Measurements from ENCODE around the gene PON3. TPM values are rescaled to one million over a fixed set of nuclear protein-coding genes. Genes with fewer than 3 reads are reported as not detected.

Gene PON3
- total and polyA plus RNA-seq, 2 of the 13 experiments (the other 11 are each of a cell fraction or from before 2014, with no cell fraction given) = 23.6 to 37.8 TPM

- BruUV-seq (replicated peaks) = no TSS peak
- H3K4me3 ChIP-seq (replicated peaks in 1 of 3; ENCODE audit: insufficient read depth in 1 of 3, low read depth in 2 of 3, low read length in 3 of 3) = no peak overlapping the region
- no peaks in the 10 kb centered on the region for H3K9me3 ChIP-seq (ENCODE audit: low read length)
- H3K36me3 ChIP-seq (replicated peaks in 1 of 2; ENCODE audit: control insufficient read depth in 1 of 2, insufficient read depth in 2 of 2, low read length in 2 of 2) = no peaks in the 10 kb centered on the region
- no peak overlapping the region for H3K4me2 ChIP-seq (ENCODE audit: low read depth, low read length)
- intact Hi-C loops (cut with micrococcal nuclease; ENCODE audit: unreplicated experiment) = no loop called here
- CTCF ChIA-PET (ENCODE audit: low intra/inter-chr PET ratio, low total read pairs) = no interaction called here
- ATAC-seq = no peak
- H2AFZ ChIP-seq (ENCODE audit: low read length) = no peak overlapping the region
- WGBS (ENCODE audit: low lambda C conversion rate) = 92% methylated on average over 2 of the region's 2 CpGs
- no peak for DNase-seq (ENCODE audit: low spot score)
- H3K27ac ChIP-seq (ENCODE audit: extremely low read length, insufficient read depth, low read length) = no peak overlapping the region
- H3K4me1 ChIP-seq (ENCODE audit: insufficient read depth, low read length) = peaks cover 54% of the 10 kb centered on the region
- no peaks in the 10 kb centered on the region for H3K27me3 ChIP-seq (ENCODE audit: control insufficient read depth in 1 of 2, insufficient read depth in 2 of 2, low read length in 2 of 2)
- in situ Hi-C loops (cut with HindIII; ENCODE audit: extremely low pct_ligation_motif_present, low pct_unique_long_range_greater_than_20kb) = loop anchor here (5.0 kb wide), 1 partner anchor 33 kb away; no protein-coding TSS in a partner anchor
- no peak overlapping the region for H3K9ac ChIP-seq (ENCODE audit: insufficient read depth, low read depth, low read length)
- no peaks in the 10 kb centered on the region for H3K79me2 ChIP-seq (ENCODE audit: insufficient read depth, low read length)
- no peak for FAIRE-seq
- H4K20me1 ChIP-seq (ENCODE audit: insufficient read depth, low read length) = no peaks in the 10 kb centered on the region; the same call in 1 of the 2 replicates
- POLR2A ChIA-PET = interaction anchor here (1.6 kb wide), 2 partner anchors 10 to 48 kb away, joined by 3 to 6 read pairs; partner anchors contain the start of gene PON2
- TF ChIP-seq TARDBP (CRISPR knock-in tag; IDR thresholded peaks at IDR 0.05) = no peak
- TF ChIP-seq, protein P1, sequence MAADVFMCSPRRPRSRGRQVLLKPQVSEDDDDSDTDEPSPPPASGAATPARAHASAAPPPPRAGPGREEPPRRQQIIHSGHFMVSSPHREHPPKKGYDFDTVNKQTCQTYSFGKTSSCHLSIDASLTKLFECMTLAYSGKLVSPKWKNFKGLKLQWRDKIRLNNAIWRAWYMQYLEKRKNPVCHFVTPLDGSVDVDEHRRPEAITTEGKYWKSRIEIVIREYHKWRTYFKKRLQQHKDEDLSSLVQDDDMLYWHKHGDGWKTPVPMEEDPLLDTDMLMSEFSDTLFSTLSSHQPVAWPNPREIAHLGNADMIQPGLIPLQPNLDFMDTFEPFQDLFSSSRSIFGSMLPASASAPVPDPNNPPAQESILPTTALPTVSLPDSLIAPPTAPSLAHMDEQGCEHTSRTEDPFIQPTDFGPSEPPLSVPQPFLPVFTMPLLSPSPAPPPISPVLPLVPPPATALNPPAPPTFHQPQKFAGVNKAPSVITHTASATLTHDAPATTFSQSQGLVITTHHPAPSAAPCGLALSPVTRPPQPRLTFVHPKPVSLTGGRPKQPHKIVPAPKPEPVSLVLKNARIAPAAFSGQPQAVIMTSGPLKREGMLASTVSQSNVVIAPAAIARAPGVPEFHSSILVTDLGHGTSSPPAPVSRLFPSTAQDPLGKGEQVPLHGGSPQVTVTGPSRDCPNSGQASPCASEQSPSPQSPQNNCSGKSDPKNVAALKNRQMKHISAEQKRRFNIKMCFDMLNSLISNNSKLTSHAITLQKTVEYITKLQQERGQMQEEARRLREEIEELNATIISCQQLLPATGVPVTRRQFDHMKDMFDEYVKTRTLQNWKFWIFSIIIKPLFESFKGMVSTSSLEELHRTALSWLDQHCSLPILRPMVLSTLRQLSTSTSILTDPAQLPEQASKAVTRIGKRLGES (CRISPR knock-in tag; IDR thresholded peaks at IDR 0.05; ENCODE audit: borderline replicate concordance) = no peak
- no peak for TF ChIP-seq LCORL (IDR thresholded peaks at IDR 0.05)
- no peak for TF ChIP-seq LCORL (CRISPR knock-in tag; IDR thresholded peaks at IDR 0.05)
- no peak for TF ChIP-seq ZNF616 (CRISPR knock-in tag; IDR thresholded peaks at IDR 0.05; ENCODE audit: low read depth)
- TF ChIP-seq NFE2L1 (CRISPR knock-in tag; IDR thresholded peaks at IDR 0.05; ENCODE audit: borderline replicate concordance) = no peak
- TF ChIP-seq BATF2 (CRISPR knock-in tag; IDR thresholded peaks at IDR 0.05) = no peak
- TF ChIP-seq ZBTB3 (CRISPR knock-in tag; IDR thresholded peaks at IDR 0.05; ENCODE audit: borderline replicate concordance, low read depth) = no peak
- TF ChIP-seq ZNF737 (CRISPR knock-in tag; IDR thresholded peaks at IDR 0.05; ENCODE audit: borderline replicate concordance) = no peak
- TF ChIP-seq ZIK1 (CRISPR knock-in tag; IDR thresholded peaks at IDR 0.05; ENCODE audit: borderline replicate concordance, low read depth) = no peak
- TF ChIP-seq, protein P2, sequence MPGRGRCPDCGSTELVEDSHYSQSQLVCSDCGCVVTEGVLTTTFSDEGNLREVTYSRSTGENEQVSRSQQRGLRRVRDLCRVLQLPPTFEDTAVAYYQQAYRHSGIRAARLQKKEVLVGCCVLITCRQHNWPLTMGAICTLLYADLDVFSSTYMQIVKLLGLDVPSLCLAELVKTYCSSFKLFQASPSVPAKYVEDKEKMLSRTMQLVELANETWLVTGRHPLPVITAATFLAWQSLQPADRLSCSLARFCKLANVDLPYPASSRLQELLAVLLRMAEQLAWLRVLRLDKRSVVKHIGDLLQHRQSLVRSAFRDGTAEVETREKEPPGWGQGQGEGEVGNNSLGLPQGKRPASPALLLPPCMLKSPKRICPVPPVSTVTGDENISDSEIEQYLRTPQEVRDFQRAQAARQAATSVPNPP (CRISPR knock-in tag; IDR thresholded peaks at IDR 0.05) = no peak
- TF ChIP-seq, protein P3, sequence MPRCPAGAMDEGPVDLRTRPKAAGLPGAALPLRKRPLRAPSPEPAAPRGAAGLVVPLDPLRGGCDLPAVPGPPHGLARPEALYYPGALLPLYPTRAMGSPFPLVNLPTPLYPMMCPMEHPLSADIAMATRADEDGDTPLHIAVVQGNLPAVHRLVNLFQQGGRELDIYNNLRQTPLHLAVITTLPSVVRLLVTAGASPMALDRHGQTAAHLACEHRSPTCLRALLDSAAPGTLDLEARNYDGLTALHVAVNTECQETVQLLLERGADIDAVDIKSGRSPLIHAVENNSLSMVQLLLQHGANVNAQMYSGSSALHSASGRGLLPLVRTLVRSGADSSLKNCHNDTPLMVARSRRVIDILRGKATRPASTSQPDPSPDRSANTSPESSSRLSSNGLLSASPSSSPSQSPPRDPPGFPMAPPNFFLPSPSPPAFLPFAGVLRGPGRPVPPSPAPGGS (CRISPR knock-in tag; IDR thresholded peaks at IDR 0.05) = no peak
- no peak for TF ChIP-seq TAF1 (CRISPR knock-in tag; IDR thresholded peaks at IDR 0.05)
- TF ChIP-seq ZBTB37 (CRISPR knock-in tag; IDR thresholded peaks at IDR 0.05) = no peak
- TF ChIP-seq SPEN (CRISPR knock-in tag; IDR thresholded peaks at IDR 0.05; ENCODE audit: low read depth) = no peak
- no peak for TF ChIP-seq THYN1 (CRISPR knock-in tag; IDR thresholded peaks at IDR 0.05; ENCODE audit: borderline replicate concordance, low read depth)
- TF ChIP-seq HIVEP1 (CRISPR knock-in tag; IDR thresholded peaks at IDR 0.05) = no peak
- no peak for TF ChIP-seq HMG20B (CRISPR knock-in tag; conservative IDR thresholded peaks at IDR 0.05)
These were observed 48.6 kb upstream of the PON3 start for GRCh38 chr7:95444796-95445195.

Measured in HepG2 (cell line).